H9 (cell line): ENCODE results near the gene HTT-AS. TPM values are rescaled to one million over a fixed set of nuclear protein-coding genes. Genes with fewer than 3 reads are reported as not detected.
A peak's percentile ranks its signal among the peaks of the same experiment; 100 is the strongest.

Experiments
- DNase-seq: peaks from one replicate; pipeline ENCODE4 v3.0.0-alpha.2; 2017
- H2AFZ ChIP-seq: one replicate; pipeline ENCODE4 v1.6.1; 2013; ENCODE audit warnings: mild to moderate bottlenecking, low read length, control low read depth, moderate library complexity
- H2AK5ac ChIP-seq: 2 replicates; pipeline ENCODE4 v1.6.1; 2013; ENCODE audit warnings: low read length, control low read depth, mixed read lengths; ENCODE audit not compliant: insufficient read length
- H2BK120ac ChIP-seq: one replicate; pipeline ENCODE4 v1.6.1; 2013; ENCODE audit warnings: low read depth, mild to moderate bottlenecking, low read length, control low read depth, inconsistent platforms; ENCODE audit not compliant: poor library complexity, severe bottlenecking
- H2BK12ac ChIP-seq: 2 replicates; pipeline ENCODE4 v1.6.1; 2013; ENCODE audit warnings: low read length, control low read depth, mixed read lengths, low read depth; ENCODE audit not compliant: insufficient read length
- H2BK15ac ChIP-seq: 2 replicates; pipeline ENCODE4 v1.6.1; 2013; ENCODE audit warnings: low read depth, low read length, control low read depth
- H2BK20ac ChIP-seq: one replicate; pipeline ENCODE4 v1.6.1; 2013; ENCODE audit warnings: low read depth, mild to moderate bottlenecking, low read length, control low read depth, inconsistent platforms; ENCODE audit not compliant: poor library complexity, severe bottlenecking
- H2BK5ac ChIP-seq: 2 replicates; pipeline ENCODE4 v1.6.1; 2013; ENCODE audit warnings: low read length, control low read depth, mixed read lengths; ENCODE audit not compliant: insufficient read length
- H3K14ac ChIP-seq: 2 replicates; pipeline ENCODE4 v1.6.1; 2013; ENCODE audit warnings: low read length, control low read depth; ENCODE audit not compliant: insufficient read depth
- H3K18ac ChIP-seq: 2 replicates; pipeline ENCODE4 v1.6.1; 2013; ENCODE audit warnings: low read depth, mild to moderate bottlenecking, mixed read lengths, low read length, control low read depth; ENCODE audit not compliant: insufficient read length
- H3K23ac ChIP-seq: 2 replicates; pipeline ENCODE4 v1.6.1; 2013; ENCODE audit warnings: low read length, control low read depth, mixed read lengths, low read depth; ENCODE audit not compliant: insufficient read length
- H3K23me2 ChIP-seq: 2 replicates; pipeline ENCODE4 v1.6.1; 2013; ENCODE audit warnings: low read depth, mild to moderate bottlenecking, mixed read lengths, low read length, control low read depth; ENCODE audit not compliant: insufficient read length, poor library complexity, severe bottlenecking
- H3K27ac ChIP-seq: 2 replicates; pipeline ENCODE4 v1.5.1; 2013; ENCODE audit warnings: low read length, control low read depth, mixed read lengths, low read depth; ENCODE audit not compliant: insufficient read length
- H3K27me3 ChIP-seq: 2 replicates; pipeline ENCODE4 v1.6.1; 2013; ENCODE audit warnings: low read length, control low read depth, inconsistent platforms; ENCODE audit not compliant: insufficient read depth
- H3K4ac ChIP-seq: 2 replicates; pipeline ENCODE4 v1.6.1; 2013; ENCODE audit warnings: low read depth, mild to moderate bottlenecking, control low read depth, inconsistent platforms, low read length, moderate library complexity
- H3K4me1 ChIP-seq: 2 replicates; pipeline ENCODE4 v1.6.1; 2013; ENCODE audit warnings: low read length, control low read depth, inconsistent platforms; ENCODE audit not compliant: insufficient read depth
- H3K4me2 ChIP-seq: 2 replicates; pipeline ENCODE4 v1.6.1; 2013; ENCODE audit warnings: low read length, control low read depth, mixed read lengths; ENCODE audit not compliant: insufficient read length, insufficient read depth
- H3K56ac ChIP-seq: 2 replicates; pipeline ENCODE4 v1.6.1; 2013; ENCODE audit warnings: low read depth, mild to moderate bottlenecking, mixed read lengths, low read length, control low read depth; ENCODE audit not compliant: insufficient read length
- H3K79me1 ChIP-seq: 2 replicates; pipeline ENCODE4 v1.6.1; 2013; ENCODE audit warnings: low read depth, mild to moderate bottlenecking, moderate library complexity, low read length, control low read depth, inconsistent platforms; ENCODE audit not compliant: insufficient read depth, poor library complexity, severe bottlenecking
- H3K79me2 ChIP-seq: 2 replicates; pipeline ENCODE4 v1.6.1; 2013; ENCODE audit warnings: low read length, control low read depth, inconsistent platforms; ENCODE audit not compliant: insufficient read depth
- H3K9ac ChIP-seq: 2 replicates; pipeline ENCODE4 v1.6.1; 2013; ENCODE audit warnings: low read length, control low read depth, mixed read lengths; ENCODE audit not compliant: insufficient read length; ENCODE audit errors: extremely low read depth
- H3K9me3 ChIP-seq: one replicate; pipeline ENCODE4 v1.6.1; 2013; ENCODE audit warnings: low read depth, low read length, inconsistent platforms; ENCODE audit not compliant: control insufficient read depth
- H3T11ph ChIP-seq: one replicate; pipeline ENCODE4 v1.6.1; 2013; ENCODE audit warnings: mild to moderate bottlenecking, low read length, control low read depth, inconsistent platforms
- H4K20me1 ChIP-seq: one replicate; pipeline ENCODE4 v1.6.1; 2013; ENCODE audit not compliant: control insufficient read depth, insufficient read length, insufficient read depth
- H4K5ac ChIP-seq: 2 replicates; pipeline ENCODE4 v1.6.1; 2013; ENCODE audit warnings: low read depth, mild to moderate bottlenecking, mixed read lengths, low read length, control low read depth; ENCODE audit not compliant: insufficient read length
- H4K8ac ChIP-seq: replicated peaks from 2 replicates; pipeline ENCODE4 v1.6.1; 2013; ENCODE audit warnings: low read length, control low read depth, mixed read lengths, low read depth; ENCODE audit not compliant: insufficient read length
- H4K91ac ChIP-seq: 2 replicates; pipeline ENCODE4 v1.6.1; 2013; ENCODE audit warnings: low read depth, mild to moderate bottlenecking, moderate library complexity, mixed read lengths, low read length, control low read depth; ENCODE audit not compliant: insufficient read length
- H3K27ac Mint-ChIP-seq, 3 experiments: 2 replicates in 2 of 3; 3 replicates in 1 of 3; pipeline ENCODE4 v1.8.0; 2020 to 2021; ENCODE audit warnings: mixed read lengths in 3 of 3, mild to moderate bottlenecking in 1 of 3, moderate library complexity in 1 of 3
- H3K27me3 Mint-ChIP-seq: 2 replicates; pipeline ENCODE4 v1.8.0; 2021; ENCODE audit warnings: low read depth, mild to moderate bottlenecking, moderate library complexity, mixed read lengths
- H3K36me3 Mint-ChIP-seq, 3 experiments: 2 replicates in 2 of 3; 3 replicates in 1 of 3; pipeline ENCODE4 v1.8.0; 2020 to 2021; ENCODE audit warnings: low read depth in 3 of 3, mixed read lengths in 3 of 3; ENCODE audit not compliant: insufficient read depth in 1 of 3
- H3K4me1 Mint-ChIP-seq, 2 experiments: 2 replicates each; pipeline ENCODE4 v1.8.0; 2020; ENCODE audit warnings: mixed read lengths in 2 of 2
- H3K4me3 Mint-ChIP-seq, 2 experiments: 2 replicates in 1 of 2; 3 replicates in 1 of 2; pipeline ENCODE4 v1.8.0; 2020 to 2021; ENCODE audit warnings: mild to moderate bottlenecking in 2 of 2, mixed read lengths in 2 of 2, moderate library complexity in 1 of 2
- H3K9me3 Mint-ChIP-seq, 2 experiments: 2 replicates in 1 of 2; 3 replicates in 1 of 2; pipeline ENCODE4 v1.8.0; 2020; ENCODE audit warnings: mild to moderate bottlenecking in 2 of 2, mixed read lengths in 2 of 2, moderate library complexity in 1 of 2
- CTCF ChIP-seq: fragments of 200-600 bp; sonication (generic); conservative IDR thresholded peaks from 3 replicates; pipeline ENCODE4 v1.8.0; 2021; ENCODE audit warnings: antibody characterized with exemption, mild to moderate bottlenecking
- WGBS: extraction: QIAGEN DNeasy Blood & Tissue Kit; methylation state at CpG from one replicate; pipeline ENCODE4 v1.1.7; 2013; ENCODE audit warnings: missing lambda C conversion rate, low lambda C conversion rate, mixed read lengths; ENCODE audit not compliant: insufficient read length; ENCODE audit errors: extremely low coverage; 5-methylcytosine and 5-hydroxymethylcytosine counted together
- total RNA-seq: library from RNA; stranded (reverse); gene quantifications from 2 replicates; pipeline ENCODE4 v1.2.1, GENCODE V29; 2021

Gene HTT-AS
- total RNA-seq, 1 experiment from 2014 or later: not detected

GRCh38 chr4:3111461-3111860 lies 37.1 kb upstream of the HTT-AS start:
- no peak overlapping the region for H2AFZ ChIP-seq
- no peak overlapping the region for H2BK20ac ChIP-seq
- H4K8ac ChIP-seq: no peak overlapping the region
- H3K27me3 ChIP-seq: no peaks in the 10 kb centered on the region; the same call in 1 of the 2 replicates
- no CpG with 5 or more reads among the region's 5 CpGs for WGBS
- Mint-ChIP-seq H3K9me3 (peaks cover 3% of the 10 kb centered on the region in 2 experiments; a peak in 2 of 5 replicates), H3K4me1 (peaks cover 11 to 12% of the 10 kb centered on the region in 2 experiments), H3K27me3 (no peaks in the 10 kb centered on the region), H3K36me3 (peaks cover 73 to 93% (median 89%) of the 10 kb centered on the region in 3 experiments), H3K27ac (peak overlapping the region; percentile 35 to 65 (median 39); a peak in 3 of 7 replicates), H3K4me3 (no peak overlapping the region)
- no peaks in the 10 kb centered on the region for H3K79me1 ChIP-seq
- H3T11ph ChIP-seq: no peak overlapping the region
- H3K27ac ChIP-seq: no peak overlapping the region
- no peak overlapping the region for H3K56ac ChIP-seq
- no peak overlapping the region for H4K5ac ChIP-seq
- no peak overlapping the region for H4K91ac ChIP-seq
- H3K18ac ChIP-seq: no peak overlapping the region
- no peak overlapping the region for H2BK120ac ChIP-seq
- H2BK15ac ChIP-seq: no peak overlapping the region
- no peaks in the 10 kb centered on the region for H3K9me3 ChIP-seq
- no peak overlapping the region for H2AK5ac ChIP-seq
- H4K20me1 ChIP-seq: no peaks in the 10 kb centered on the region
- no peak overlapping the region for H3K9ac ChIP-seq
- H2BK12ac ChIP-seq: no peak overlapping the region
- no peak overlapping the region for H3K23ac ChIP-seq
- no peak overlapping the region for H3K14ac ChIP-seq
- H3K4me2 ChIP-seq: no peak overlapping the region
- 0 out of 2 replicates have a peak, but pooled peaks cover 3% of the 10 kb centered on the region for H3K4me1 ChIP-seq
- H3K79me2 ChIP-seq: no peaks in the 10 kb centered on the region; the same call in 1 of the 2 replicates
- no peak overlapping the region for H2BK5ac ChIP-seq
- TF ChIP-seq CTCF: no peak
- no peak for DNase-seq
- H3K4ac ChIP-seq: no peak overlapping the region
- H3K23me2 ChIP-seq: no peaks in the 10 kb centered on the region
